ENCODE results near the gene DCXR.

- TF ChIP-seq CTCF (conservative IDR thresholded peaks at IDR 0.05; ENCODE audit: low read length) (no peak), EZH2phosphoT487 (IDR thresholded peaks at IDR 0.05; ENCODE audit: borderline replicate concordance, low read depth, low read length) (no peak)
These were observed 5.4 kb downstream of the DCXR start for GRCh38 chr17:82031885-82032627.

Measured in OCI-LY7 (cell line).